NOMO-1 (cell line): ENCODE data around the gene SLC26A1.

Experiments
- DNase-seq, 2 experiments: peaks; one replicate each; lab custom pipeline; 2025; ENCODE audit not compliant: unreplicated experiment in 2 of 2; lab: John Stamatoyannopoulos, UW

SLC26A1 gene

GRCh38 chr4:956531-957230, 36.5 kb downstream of the SLC26A1 start:
- DNase-seq: no peak

DNA sequence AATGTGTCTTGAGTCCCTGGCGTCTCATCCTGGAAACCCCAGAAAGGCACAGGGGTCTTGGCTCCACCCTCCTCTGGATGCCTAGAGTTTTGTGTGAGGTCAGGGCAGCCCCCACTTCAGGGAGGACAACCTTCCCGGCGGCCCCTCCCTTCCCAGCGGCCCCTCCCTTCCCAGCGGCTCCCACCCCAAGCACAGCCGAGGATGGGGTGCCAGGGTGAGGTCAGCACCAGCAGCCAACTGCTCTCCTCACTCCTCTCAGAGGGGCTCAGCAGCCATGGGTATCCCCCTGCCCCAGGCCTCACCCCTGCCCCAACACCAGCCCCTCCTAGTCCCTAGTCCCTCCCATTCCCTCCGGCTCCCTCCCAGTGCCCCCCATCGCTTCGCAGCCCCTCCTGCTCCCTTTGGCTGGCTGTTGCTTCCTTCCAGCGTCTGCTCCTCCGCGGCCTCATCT, 37.2 kb downstream of the SLC26A1 start:
- no peak for DNase-seq

GRCh38 chr4:955161-955921, 37.9 kb downstream of the SLC26A1 start:
- DNase-seq: no peak

DNA sequence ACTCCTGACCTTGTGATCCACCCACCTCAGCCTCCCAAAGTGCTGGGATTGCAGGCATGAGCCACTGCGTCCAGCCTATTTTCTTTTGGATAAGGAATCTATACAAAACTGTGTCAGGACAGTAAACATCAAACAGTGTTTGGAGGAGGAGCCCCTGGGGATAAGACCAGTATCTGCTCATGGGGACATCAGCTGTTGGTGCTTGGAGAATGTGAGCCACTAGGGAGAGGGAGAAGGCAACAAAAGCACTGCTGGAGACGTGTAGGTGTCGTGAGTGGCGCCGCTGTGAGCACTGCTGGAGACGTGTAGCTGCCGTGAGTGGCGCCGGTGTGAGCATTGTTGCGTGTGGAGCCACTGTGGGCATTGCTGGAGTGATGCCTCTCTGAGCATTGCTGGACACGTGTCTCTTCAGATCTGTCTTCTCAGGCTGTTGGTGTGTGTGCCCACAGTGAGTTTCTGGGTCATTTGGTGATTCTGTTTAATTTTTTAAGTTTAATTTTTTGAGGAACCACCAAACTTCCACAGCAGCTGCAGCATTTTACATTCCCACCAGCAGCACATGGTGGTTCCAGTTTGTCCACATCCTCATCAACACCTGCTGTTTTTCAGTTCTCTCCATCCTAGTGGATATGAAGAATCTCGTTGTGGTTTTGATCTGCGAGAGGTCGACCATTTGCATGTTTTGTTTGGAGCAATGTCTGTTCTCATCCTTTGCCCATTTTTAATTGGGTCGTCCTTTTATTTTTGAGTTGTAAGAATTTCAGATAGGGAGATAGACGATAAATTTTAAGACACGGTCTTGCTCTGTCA, 38.8 kb downstream of the SLC26A1 start:
- DNase-seq: no peak

- DNase-seq: no peak
Measured at GRCh38 chr4:953574-953915, 39.7 kb downstream of the SLC26A1 start.

- no peak for DNase-seq
Measured at GRCh38 chr4:952881-953573, 40.2 kb downstream of the SLC26A1 start.

- DNase-seq: no peak
Measured at GRCh38 chr4:951594-952468, 41.4 kb downstream of the SLC26A1 start.

- no peak for DNase-seq
Measured at GRCh38 chr4:951186-951585, 42.0 kb downstream of the SLC26A1 start.

DNA sequence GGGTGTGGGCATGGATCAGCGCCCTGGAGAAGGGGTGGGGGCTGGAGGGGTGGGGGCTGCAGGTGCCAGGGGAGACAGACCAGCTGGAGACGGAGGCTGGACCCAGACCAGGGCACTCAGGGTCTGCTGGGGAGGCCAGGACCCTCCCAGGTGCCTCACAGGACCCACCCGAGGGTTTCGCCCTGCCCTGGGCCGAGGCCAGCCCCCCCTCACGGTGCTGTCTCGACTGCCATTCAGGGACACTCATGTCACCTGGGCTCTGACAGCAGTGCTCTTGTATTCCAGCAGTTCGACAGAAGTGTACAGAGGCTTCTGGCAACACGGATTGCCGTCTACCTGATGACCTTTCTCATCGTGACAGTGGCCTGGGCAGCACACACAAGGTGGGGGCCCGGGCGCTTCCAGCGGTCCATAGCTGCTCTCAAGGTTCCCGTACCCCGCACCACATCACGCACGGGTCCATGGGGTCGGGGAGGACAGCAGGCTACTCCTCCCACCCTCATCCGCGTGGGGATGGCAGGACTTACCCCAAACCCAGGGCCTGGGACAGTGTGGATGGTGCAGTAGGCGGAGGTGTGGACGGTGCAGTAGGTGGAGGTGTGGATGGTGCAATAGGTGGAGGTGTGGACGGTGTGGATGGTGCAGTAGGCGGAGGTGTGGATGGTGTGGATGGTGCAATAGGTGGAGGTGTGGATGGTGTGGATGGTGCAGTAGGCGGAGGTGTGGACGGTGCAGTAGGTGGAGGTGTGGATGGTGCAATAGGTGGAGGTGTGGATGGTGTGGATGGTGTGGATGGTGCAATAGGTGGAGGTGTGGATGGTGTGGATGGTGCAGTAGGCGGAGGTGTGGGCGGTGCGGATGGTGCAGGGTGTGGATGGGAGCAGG, 42.8 kb downstream of the SLC26A1 start:
- no peak for DNase-seq

GRCh38 chr4:949656-950055, 43.5 kb downstream of the SLC26A1 start:
- no peak for DNase-seq

- no peak for DNase-seq
Measured at GRCh38 chr4:948936-949300, 44.3 kb downstream of the SLC26A1 start.

DNA sequence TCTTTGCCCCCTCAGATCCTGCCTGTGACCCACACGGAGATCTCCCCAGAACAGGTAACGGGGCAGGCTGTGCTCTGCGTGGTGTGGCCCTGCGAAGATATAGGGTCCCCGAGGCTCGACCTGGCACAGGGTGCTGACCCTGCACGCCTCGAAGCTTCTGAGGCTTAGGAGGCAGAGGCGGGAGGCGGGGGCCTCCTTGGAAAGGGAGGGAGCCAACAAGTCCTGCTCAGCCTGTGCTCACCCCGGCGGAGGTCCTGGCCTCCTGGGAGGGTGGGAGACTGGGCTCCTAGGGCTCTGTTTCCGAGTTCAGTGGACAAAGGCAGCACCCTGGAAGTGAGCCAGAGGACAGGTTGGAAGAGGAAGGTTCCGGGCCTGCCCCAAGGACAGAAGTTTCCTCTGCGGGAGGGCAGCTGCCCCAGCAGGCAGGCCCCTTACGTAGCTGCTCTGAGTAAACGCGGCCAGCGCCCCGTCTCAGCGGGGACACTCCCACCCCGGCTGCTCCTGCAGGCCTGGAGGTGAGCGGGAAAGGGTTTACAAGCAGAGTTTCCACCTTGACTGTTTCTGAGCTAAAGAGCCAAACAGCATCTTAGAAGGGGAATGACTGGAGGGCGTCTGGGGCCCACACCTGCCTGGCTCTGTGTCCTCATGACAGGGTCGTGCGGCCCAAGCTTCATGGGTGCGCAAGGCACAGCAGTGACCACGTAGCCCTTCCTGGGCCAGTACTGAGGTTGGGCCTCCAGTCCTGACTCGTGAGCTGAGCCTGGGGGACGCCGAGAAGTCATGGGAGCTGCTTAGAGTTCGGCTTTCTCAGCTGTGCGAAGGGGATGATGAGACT, 44.9 kb downstream of the SLC26A1 start:
- no peak for DNase-seq

DNA sequence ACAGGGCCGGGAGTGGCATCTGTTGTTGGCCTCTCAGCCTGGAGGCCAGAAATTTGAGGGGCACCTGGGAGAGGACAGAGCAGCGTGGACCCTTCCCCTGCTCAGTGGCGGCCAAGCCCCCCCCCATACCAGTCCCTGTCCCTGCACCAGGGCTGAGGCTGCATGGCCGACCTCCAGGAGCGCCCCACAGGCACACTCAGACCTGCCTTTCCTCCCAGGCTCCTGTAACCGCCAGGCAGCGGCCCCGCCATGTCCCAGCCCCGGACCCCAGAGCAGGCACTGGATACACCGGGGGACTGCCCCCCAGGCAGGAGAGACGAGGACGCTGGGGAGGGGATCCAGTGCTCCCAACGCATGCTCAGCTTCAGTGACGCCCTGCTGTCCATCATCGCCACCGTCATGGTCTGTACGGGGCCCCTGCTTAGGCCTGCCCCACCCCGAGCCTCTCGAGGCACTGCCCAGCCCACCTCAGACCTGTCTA, 45.7 kb downstream of the SLC26A1 start:
- no peak for DNase-seq

GRCh38 chr4:946517-947471, 46.4 kb downstream of the SLC26A1 start:
- DNase-seq: no peak

- no peak for DNase-seq
Measured at GRCh38 chr4:946103-946450, 47.1 kb downstream of the SLC26A1 start.

GRCh38 chr4:945274-946102, 47.7 kb downstream of the SLC26A1 start:
- no peak for DNase-seq
